ENCODE data around the gene MED4. TPM values are rescaled to one million over a fixed set of nuclear protein-coding genes. Genes with fewer than 3 reads are reported as not detected.

MED4 gene
- total RNA-seq, 1 experiment from 2014 or later, result 26.5 TPM

DNA sequence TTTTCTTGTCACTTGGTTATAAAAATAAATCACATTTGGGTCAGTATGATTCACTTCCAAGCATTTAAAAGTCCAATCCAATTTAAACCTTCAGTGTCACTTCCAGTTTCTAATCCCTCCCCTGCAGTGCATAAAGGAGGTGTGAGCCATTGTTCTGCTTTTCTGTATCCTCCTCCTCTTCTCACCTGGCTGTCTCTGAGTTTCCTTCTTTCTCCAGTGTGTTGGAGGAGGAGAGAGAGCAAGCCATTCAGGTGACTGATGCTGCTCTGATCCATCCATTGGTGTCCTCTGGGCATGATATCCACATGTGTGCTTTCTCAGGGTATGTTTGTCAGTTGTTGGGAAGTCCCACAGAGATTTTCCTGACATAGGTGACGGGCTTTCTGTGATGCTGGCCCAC lies 56.1 kb downstream of the MED4 start:
- in situ Hi-C loops (cut with HindIII; ENCODE audit: low pct_unique_long_range_greater_than_20kb, low sequenced_read_pairs) (no loop called here), intact Hi-C loops (cut with micrococcal nuclease; ENCODE audit: unreplicated experiment) (no loop called here)
- H3K4me1 ChIP-seq (ENCODE audit: control insufficient read depth, insufficient read depth, low read length), result peaks cover 8% of the 10 kb centered on the region; the same call in 1 of the 2 replicates
- DNase-seq (ENCODE audit: low read depth, low spot score) (no peak), ATAC-seq (no peak)
- TF ChIP-seq SIN3A (IDR thresholded peaks at IDR 0.05; ENCODE audit: borderline replicate concordance, insufficient read depth, low read depth, low read length) (no peak), TCF7L2 (IDR thresholded peaks at IDR 0.05; ENCODE audit: low read depth, low read length) (no peak), POLR2AphosphoS5 (IDR thresholded peaks at IDR 0.05; ENCODE audit: low read depth, low read length) (no peak), CTCF (IDR thresholded peaks at IDR 0.05) (no peak), REST (IDR thresholded peaks at IDR 0.05; ENCODE audit: insufficient read depth in 1 of 2, low read depth in 2 of 2, low read length in 1 of 2) (no peak)
- peak overlapping the region; percentile 89 for H3K27ac ChIP-seq (ENCODE audit: low read length)
- H3K4me3 ChIP-seq (ENCODE audit: low read depth in 2 of 2, low read length in 2 of 2), result peak overlapping the region; percentile 71 to 79
- TSS peak; percentile 67 for BruUV-seq (replicated peaks)
- ChIA-PET POLR2A (no interaction called here), CTCF (interaction anchor here (0.5 kb wide), 1 partner anchor 286 kb away, joined by 3 read pairs; no protein-coding TSS in a partner anchor)
- H3K9me3 ChIP-seq (ENCODE audit: control insufficient read depth, insufficient read depth, low read depth, low read length), result 0 out of 2 replicates have a peak, but pooled peaks cover under 1% of the 10 kb centered on the region
- H3K27me3 ChIP-seq (ENCODE audit: control insufficient read depth, insufficient read depth, low read length), result no peaks in the 10 kb centered on the region
- H3K36me3 ChIP-seq (ENCODE audit: control insufficient read depth, insufficient read depth, low read length), result no peaks in the 10 kb centered on the region; the same call in 1 of the 2 replicates

DNA sequence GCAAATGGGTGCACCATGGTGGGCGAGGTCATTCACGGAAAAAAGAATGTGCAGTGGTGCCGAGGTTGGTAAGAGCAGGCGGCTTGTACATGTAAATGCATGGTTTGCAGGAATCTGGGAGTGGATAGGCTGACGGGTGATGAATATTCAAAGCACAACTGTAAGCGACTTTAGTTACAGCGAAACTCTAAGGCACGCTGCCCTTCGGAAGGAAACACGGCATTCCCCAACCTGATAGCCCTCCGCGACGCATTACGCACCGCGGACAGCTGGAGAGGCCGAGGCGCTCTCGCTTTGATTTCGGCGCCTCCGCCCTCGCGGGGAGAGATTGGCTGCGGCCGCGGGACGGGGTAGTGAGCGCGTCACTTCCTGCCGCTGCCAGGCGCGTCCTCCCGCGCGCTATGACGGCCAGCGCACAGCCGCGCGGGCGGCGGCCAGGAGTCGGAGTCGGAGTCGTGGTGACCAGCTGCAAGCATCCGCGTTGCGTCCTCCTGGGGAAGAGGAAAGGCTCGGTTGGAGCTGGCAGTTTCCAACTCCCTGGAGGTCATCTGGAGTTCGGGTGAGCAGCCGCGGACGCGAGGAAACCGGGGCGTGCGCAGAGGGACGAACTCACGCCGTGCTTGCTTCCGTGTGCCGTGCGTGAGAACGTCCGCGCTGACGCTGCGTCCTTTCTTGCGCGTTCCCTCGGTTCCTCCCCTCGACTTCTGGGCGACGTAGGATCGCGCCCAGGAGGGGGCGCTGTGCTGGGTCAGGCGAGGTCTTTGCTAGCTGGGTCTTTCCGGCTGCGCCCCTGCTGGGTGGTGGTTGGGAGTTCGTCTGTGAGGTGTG lies 57.3 kb downstream of the MED4 start, which contains the start of gene NUDT15:
Gene NUDT15 (plus strand): TSS at position 381 of the 828 bp plus-strand sequence. CDS start 21 bp downstream, at position 402.
- H3K27ac ChIP-seq (ENCODE audit: low read length), result peak within 1 kb of the TSS; percentile 89
- peaks cover 8% of the 10 kb centered on the region; the same call in 1 of the 2 replicates for H3K4me1 ChIP-seq (ENCODE audit: control insufficient read depth, insufficient read depth, low read length)
- H3K4me3 ChIP-seq (ENCODE audit: low read depth in 2 of 2, low read length in 2 of 2), result peak within 1 kb of the TSS; percentile 71 to 79
- BruUV-seq (replicated peaks), result no TSS peak
- intact Hi-C loops (cut with micrococcal nuclease; ENCODE audit: unreplicated experiment) (no loop called here), in situ Hi-C loops (cut with HindIII; ENCODE audit: low pct_unique_long_range_greater_than_20kb, low sequenced_read_pairs) (no loop called here)
- TF ChIP-seq SIN3A (IDR thresholded peaks at IDR 0.05; ENCODE audit: borderline replicate concordance, insufficient read depth, low read depth, low read length) (peak; percentile 95), POLR2AphosphoS5 (IDR thresholded peaks at IDR 0.05; ENCODE audit: low read depth, low read length) (peak; percentile 95), REST (IDR thresholded peaks at IDR 0.05; ENCODE audit: insufficient read depth in 1 of 2, low read depth in 2 of 2, low read length in 1 of 2) (no peak), CTCF (IDR thresholded peaks at IDR 0.05) (peak; percentile 92), TCF7L2 (IDR thresholded peaks at IDR 0.05; ENCODE audit: low read depth, low read length) (peak; percentile 91)
- ATAC-seq (peak; percentile 99), DNase-seq (ENCODE audit: low read depth, low spot score) (peak; percentile 78)
- 0 out of 2 replicates have a peak, but pooled peaks cover 3% of the 10 kb centered on the region for H3K9me3 ChIP-seq (ENCODE audit: control insufficient read depth, insufficient read depth, low read depth, low read length)
- ChIA-PET CTCF (interaction anchor here (0.6 kb wide), 1 partner anchor 58 kb away, joined by 3 read pairs; no protein-coding TSS in a partner anchor), POLR2A (interaction anchor here (0.6 kb wide), 1 partner anchor 119 kb away, joined by 3 read pairs; no protein-coding TSS in a partner anchor)
- H3K27me3 ChIP-seq (ENCODE audit: control insufficient read depth, insufficient read depth, low read length), result no peaks in the 10 kb centered on the region
- no peaks in the 10 kb centered on the region; the same call in 1 of the 2 replicates for H3K36me3 ChIP-seq (ENCODE audit: control insufficient read depth, insufficient read depth, low read length)

All from Panc1 (cell line).